Measurements from ENCODE around the gene TEDDM1. TPM values are rescaled to one million over a fixed set of nuclear protein-coding genes. Genes with fewer than 3 reads are reported as not detected.

The TEDDM1 gene
- total and polyA plus RNA-seq, 4 donors = not detected

DNA sequence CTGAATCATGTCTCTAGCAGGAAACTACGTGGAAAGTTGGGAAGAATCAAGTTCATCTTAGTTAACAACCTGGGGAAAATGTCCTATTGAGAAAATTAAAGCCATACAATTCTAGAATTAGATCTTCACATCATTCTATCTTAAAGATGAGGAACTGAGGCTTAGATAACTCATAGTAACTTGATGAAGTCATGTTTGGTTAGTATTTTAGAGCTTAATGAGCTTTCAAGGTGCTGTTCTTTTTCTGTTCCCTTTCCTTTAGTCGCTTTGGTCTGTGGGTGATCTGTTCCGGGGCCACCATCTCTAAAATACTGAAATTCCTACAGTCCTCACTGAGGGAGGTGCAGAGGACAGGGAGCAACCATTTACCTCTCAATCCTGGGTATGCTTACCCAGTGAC, 4.6 kb downstream of the TEDDM1 start:
- H3K27me3 ChIP-seq (ENCODE audit: control insufficient read depth in 1 of 2, insufficient read depth in 2 of 2, low read length in 1 of 2) = no peaks in the 10 kb centered on the region
- ATAC-seq (ENCODE audit: low FRiP score) (no peak), DNase-seq (no peak)
- no peaks in the 10 kb centered on the region for H3K4me1 ChIP-seq (ENCODE audit: control insufficient read depth in 1 of 2, insufficient read depth in 2 of 2, low read length in 2 of 2)
- no peaks in the 10 kb centered on the region for H3K36me3 ChIP-seq (ENCODE audit: control insufficient read depth in 1 of 2, insufficient read depth in 2 of 2, low read length in 1 of 2)
- WGBS, 2 donors = 91 to 92% methylated on average over 3 of the region's 3 CpGs
- no peaks in the 10 kb centered on the region for H3K9me3 ChIP-seq (ENCODE audit: control insufficient read depth, low read length)
- no peak overlapping the region for H3K27ac ChIP-seq (ENCODE audit: low read depth in 1 of 2, low read length in 2 of 2)
- H3K4me3 ChIP-seq (ENCODE audit: low read length in 2 of 2) = no peak overlapping the region
- intact Hi-C loops (cut with DNase I) = loop anchor here (1.0 to 10.0 kb wide), 3 partner anchors 101 to 253 kb away; no protein-coding TSS in a partner anchor

DNA sequence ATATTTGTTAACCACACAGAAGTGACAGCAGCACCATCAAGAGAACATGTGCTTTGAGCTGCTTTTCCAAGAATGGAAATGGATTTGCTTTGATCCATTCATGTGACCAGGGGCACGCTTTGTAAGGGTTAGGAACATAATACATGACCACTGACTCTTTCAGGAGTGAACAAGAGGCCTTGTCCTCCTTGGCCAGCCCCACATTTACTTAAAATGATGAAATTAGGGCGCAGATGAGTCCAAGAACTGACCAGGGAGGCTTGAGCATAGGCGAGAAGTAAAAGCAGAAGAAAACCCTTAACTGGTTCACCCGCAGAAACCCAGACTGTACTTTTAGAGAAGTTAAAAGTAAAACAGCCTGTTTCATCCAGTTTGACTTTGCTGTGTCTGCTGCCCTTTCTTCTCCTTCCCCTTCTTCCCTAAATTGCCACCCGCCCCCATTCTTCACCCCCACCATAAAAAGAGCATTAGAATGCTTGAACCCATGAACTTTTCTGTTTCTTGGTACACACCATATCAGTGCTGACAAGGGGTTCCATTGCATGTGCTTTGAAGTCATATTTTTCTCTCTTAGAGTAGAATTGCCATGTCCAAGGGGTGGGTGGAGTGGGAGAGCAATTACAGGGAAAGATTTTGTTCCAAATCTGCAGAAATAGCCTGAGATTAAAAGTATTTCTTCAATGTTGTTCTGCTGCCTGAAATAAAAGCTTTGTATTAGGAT, 6.3 kb downstream of the TEDDM1 start:
- no peak overlapping the region for H3K27ac ChIP-seq (ENCODE audit: low read depth in 1 of 2, low read length in 2 of 2)
- intact Hi-C loops (cut with DNase I) = loop anchor here in 1 of 2 donors (10.0 kb wide), 1 partner anchor 99 kb away; no protein-coding TSS in a partner anchor
- H3K4me1 ChIP-seq (ENCODE audit: control insufficient read depth in 1 of 2, insufficient read depth in 2 of 2, low read length in 2 of 2) = no peaks in the 10 kb centered on the region
- no peak overlapping the region for H3K4me3 ChIP-seq (ENCODE audit: low read length in 2 of 2)
- H3K9me3 ChIP-seq (ENCODE audit: control insufficient read depth, low read length) = no peaks in the 10 kb centered on the region
- H3K36me3 ChIP-seq (ENCODE audit: control insufficient read depth in 1 of 2, insufficient read depth in 2 of 2, low read length in 1 of 2) = no peaks in the 10 kb centered on the region
- no peaks in the 10 kb centered on the region for H3K27me3 ChIP-seq (ENCODE audit: control insufficient read depth in 1 of 2, insufficient read depth in 2 of 2, low read length in 1 of 2)
- ATAC-seq (ENCODE audit: low FRiP score) (no peak), DNase-seq (no peak)
- 76 to 77% methylated on average over 5 of the region's 5 CpGs for WGBS, 2 donors

DNA sequence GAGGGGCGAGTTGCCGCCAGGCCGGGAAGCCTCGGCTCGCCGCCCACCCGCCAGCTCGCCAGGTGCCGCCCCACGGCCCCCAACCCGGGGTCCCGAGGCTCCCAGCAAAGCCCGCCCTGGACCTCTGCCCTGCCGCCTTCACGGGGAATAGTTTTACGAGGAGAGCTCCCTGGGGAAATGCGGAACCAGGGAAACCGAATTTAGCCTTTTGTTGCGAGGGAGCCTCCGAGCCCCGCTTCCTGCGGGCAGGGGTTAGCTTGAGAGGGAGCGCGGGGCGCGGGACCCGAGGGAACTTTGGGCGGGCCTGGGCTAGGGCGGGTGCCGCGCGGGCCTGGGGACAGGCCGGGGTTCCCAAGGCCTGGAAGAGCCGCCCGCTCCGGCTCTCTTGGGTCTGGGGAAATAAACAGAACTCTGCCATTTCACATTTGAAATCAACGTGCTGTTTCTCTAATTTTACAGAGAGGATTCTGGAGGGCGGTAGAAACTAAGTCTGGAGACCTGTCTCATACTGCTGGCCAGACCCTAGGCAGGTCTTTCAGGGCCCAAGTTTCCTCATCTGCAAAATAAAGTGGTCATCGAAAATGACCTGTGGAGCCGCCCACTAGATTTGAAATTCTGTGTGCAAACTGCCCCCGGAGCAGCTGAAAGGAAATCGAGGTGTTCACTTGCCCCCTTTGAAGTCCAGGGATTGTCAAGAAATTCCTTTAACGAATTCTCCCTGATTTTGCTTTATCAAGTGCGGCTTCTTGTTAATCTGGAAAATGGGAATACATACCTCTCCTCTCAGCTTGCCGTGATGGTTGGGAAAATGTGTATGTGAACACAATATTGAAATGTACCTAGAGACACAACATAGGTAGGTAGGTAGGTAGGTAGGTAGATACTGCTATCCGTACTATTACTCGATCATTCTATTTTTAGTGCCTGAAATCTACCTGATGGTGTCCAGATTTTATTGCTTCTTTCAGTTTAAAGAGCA, 8.1 kb downstream of the TEDDM1 start:
- peaks cover 0 to 2% of the 10 kb centered on the region in 2 donors for H3K36me3 ChIP-seq (ENCODE audit: control insufficient read depth in 1 of 2, insufficient read depth in 2 of 2, low read length in 1 of 2)
- intact Hi-C loops (cut with DNase I) = loop anchor here in 1 of 2 donors (10.0 kb wide), 1 partner anchor 98 kb away; no protein-coding TSS in a partner anchor
- ATAC-seq (ENCODE audit: low FRiP score) = peak; percentile 31
- H3K27ac ChIP-seq (ENCODE audit: low read depth in 1 of 2, low read length in 2 of 2) = peak overlapping the region; percentile 36 to 63
- DNase-seq = peak; percentile 77 to 85
- no peaks in the 10 kb centered on the region for H3K4me1 ChIP-seq (ENCODE audit: control insufficient read depth in 1 of 2, insufficient read depth in 2 of 2, low read length in 2 of 2)
- H3K9me3 ChIP-seq (ENCODE audit: control insufficient read depth, low read length) = no peaks in the 10 kb centered on the region
- no peaks in the 10 kb centered on the region for H3K27me3 ChIP-seq (ENCODE audit: control insufficient read depth in 1 of 2, insufficient read depth in 2 of 2, low read length in 1 of 2)
- peak overlapping the region; percentile 87 to 96 for H3K4me3 ChIP-seq (ENCODE audit: low read length in 2 of 2)
- WGBS, 2 donors = 18 to 22% methylated on average over 40 to 47 of the region's 47 CpGs

DNA sequence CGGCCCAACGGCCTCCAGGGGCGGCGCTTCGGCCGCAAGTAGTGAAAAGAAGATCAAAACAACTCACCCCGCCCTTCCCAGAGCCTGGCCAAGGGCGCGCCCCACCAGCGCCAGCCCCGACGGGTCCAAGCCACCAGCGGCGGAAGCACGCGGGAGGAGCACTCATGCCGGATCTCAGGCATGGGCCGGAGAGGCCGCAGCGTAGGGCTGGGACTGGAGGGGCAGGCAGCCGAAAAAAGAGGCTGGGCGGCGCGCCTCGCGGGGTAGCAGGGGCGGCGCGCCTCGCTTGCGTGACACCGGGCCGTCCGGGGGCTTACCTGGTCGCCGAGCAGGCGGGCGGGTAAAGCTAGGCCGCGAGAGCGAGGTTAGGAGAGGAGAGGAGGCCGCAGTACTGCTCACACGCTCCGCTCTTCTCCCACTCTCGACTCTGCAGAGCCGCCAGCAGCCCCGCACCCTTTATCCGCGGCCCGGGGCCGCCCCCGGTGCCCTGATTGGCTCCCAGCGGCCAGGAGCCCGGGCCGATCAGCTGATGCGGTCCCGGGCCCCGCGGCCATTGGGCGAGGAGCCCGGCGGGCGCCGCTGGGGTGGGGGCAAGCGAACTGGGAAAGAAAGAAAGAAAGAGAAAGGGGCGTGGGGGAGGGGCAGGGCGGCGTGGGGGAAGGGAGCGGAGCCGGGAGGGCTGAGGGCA, 9.0 kb downstream of the TEDDM1 start, which contains the start of gene GLUL:
Gene GLUL (minus strand): TSS at position 429 of the 688 bp plus-strand sequence. CDS start 3,053 bp downstream, outside the sequence.
- 0 to 1% methylated on average over 63 to 70 of the region's 70 CpGs for WGBS, 2 donors
- intact Hi-C loops (cut with DNase I) = loop anchor here in 1 of 2 donors (2.0 to 10.0 kb wide), 2 partner anchors 43 to 97 kb away; no protein-coding TSS in a partner anchor
- no peaks in the 10 kb centered on the region for H3K4me1 ChIP-seq (ENCODE audit: control insufficient read depth in 1 of 2, insufficient read depth in 2 of 2, low read length in 2 of 2)

DNA sequence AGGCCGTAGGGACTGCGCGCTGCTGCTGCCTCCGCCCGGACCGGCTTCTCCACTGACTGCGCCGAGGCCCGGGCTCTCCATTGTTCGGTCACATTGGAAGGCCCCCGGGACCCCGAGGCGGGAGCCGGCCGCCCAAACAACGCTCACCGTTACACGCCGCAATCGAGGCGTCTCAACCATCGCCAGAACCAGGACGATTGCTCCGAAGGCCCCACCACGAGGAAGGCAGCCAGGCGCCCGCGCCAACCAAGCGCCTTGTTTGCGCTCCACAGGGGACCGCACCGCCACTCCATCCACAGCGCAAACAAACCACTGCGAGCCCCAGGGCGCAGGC, 9.5 kb downstream of the TEDDM1 start:
- Histone ChIP-seq H3K36me3 (ENCODE audit: control insufficient read depth in 1 of 2, insufficient read depth in 2 of 2, low read length in 1 of 2) (peaks cover 3 to 7% of the 10 kb centered on the region in 2 donors), H3K4me3 (ENCODE audit: low read length in 2 of 2) (peak overlapping the region; percentile 87 to 96), H3K9me3 (ENCODE audit: control insufficient read depth, low read length) (no peaks in the 10 kb centered on the region), H3K4me1 (ENCODE audit: control insufficient read depth in 1 of 2, insufficient read depth in 2 of 2, low read length in 2 of 2) (no peaks in the 10 kb centered on the region), H3K27ac (ENCODE audit: low read depth in 1 of 2, low read length in 2 of 2) (peak overlapping the region; percentile 36 to 63), H3K27me3 (ENCODE audit: control insufficient read depth in 1 of 2, insufficient read depth in 2 of 2, low read length in 1 of 2) (no peaks in the 10 kb centered on the region)
- WGBS, 2 donors = 0 to 1% methylated on average over 28 to 35 of the region's 35 CpGs
- DNase-seq (no peak), ATAC-seq (ENCODE audit: low FRiP score) (peak; percentile 9)
- intact Hi-C loops (cut with DNase I) = loop anchor here in 1 of 2 donors (2.0 to 10.0 kb wide), 2 partner anchors 42 to 96 kb away; no protein-coding TSS in a partner anchor

More for the DNA sequence above, 9.0 kb downstream of the TEDDM1 start, which contains the start of gene GLUL:
- H3K36me3 ChIP-seq (ENCODE audit: control insufficient read depth in 1 of 2, insufficient read depth in 2 of 2, low read length in 1 of 2) = peaks cover 3 to 4% of the 10 kb centered on the region in 2 donors
- peak within 1 kb of the TSS; percentile 36 to 63 for H3K27ac ChIP-seq (ENCODE audit: low read depth in 1 of 2, low read length in 2 of 2)
- no peaks in the 10 kb centered on the region for H3K9me3 ChIP-seq (ENCODE audit: control insufficient read depth, low read length)
- DNase-seq (peak; percentile 96 to 97), ATAC-seq (ENCODE audit: low FRiP score) (peak; percentile 94)
- no peaks in the 10 kb centered on the region for H3K27me3 ChIP-seq (ENCODE audit: control insufficient read depth in 1 of 2, insufficient read depth in 2 of 2, low read length in 1 of 2)
- peak within 1 kb of the TSS; percentile 87 to 96 for H3K4me3 ChIP-seq (ENCODE audit: low read length in 2 of 2)

DNA sequence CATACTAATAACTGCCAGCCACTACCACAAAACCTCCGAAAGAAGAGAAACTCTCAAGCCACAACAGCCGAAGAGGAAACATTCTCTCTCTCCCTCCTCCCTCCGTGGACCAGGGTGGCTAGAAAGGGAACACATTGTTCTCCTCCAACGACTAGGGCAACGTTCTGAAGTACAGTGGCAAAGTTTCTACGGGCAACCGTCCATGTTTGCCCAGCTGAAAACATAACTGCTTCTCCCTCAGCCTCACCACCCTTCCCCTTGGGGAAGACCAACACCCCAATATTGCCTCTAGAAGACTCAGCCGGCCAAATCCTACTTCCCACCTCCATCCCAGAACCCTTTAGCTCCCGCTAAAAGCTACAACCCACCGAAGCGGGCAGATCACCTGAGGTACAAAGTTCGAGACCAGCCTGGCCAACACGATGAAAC, 10.8 kb downstream of the TEDDM1 start:
- Histone ChIP-seq H3K27ac (ENCODE audit: low read depth in 1 of 2, low read length in 2 of 2) (no peak overlapping the region), H3K4me1 (ENCODE audit: control insufficient read depth in 1 of 2, insufficient read depth in 2 of 2, low read length in 2 of 2) (no peaks in the 10 kb centered on the region), H3K27me3 (ENCODE audit: control insufficient read depth in 1 of 2, insufficient read depth in 2 of 2, low read length in 1 of 2) (no peaks in the 10 kb centered on the region), H3K4me3 (ENCODE audit: low read length in 2 of 2) (peak overlapping the region; percentile 87 to 96), H3K9me3 (ENCODE audit: control insufficient read depth, low read length) (no peaks in the 10 kb centered on the region), H3K36me3 (ENCODE audit: control insufficient read depth in 1 of 2, insufficient read depth in 2 of 2, low read length in 1 of 2) (peaks cover 12 to 17% of the 10 kb centered on the region in 2 donors)
- 1 to 3% methylated on average over 13 of the region's 13 CpGs for WGBS, 2 donors
- intact Hi-C loops (cut with DNase I) = loop anchor here in 1 of 2 donors (2.0 to 10.0 kb wide), 2 partner anchors 41 to 95 kb away; no protein-coding TSS in a partner anchor
- DNase-seq (no peak), ATAC-seq (ENCODE audit: low FRiP score) (no peak)

DNA sequence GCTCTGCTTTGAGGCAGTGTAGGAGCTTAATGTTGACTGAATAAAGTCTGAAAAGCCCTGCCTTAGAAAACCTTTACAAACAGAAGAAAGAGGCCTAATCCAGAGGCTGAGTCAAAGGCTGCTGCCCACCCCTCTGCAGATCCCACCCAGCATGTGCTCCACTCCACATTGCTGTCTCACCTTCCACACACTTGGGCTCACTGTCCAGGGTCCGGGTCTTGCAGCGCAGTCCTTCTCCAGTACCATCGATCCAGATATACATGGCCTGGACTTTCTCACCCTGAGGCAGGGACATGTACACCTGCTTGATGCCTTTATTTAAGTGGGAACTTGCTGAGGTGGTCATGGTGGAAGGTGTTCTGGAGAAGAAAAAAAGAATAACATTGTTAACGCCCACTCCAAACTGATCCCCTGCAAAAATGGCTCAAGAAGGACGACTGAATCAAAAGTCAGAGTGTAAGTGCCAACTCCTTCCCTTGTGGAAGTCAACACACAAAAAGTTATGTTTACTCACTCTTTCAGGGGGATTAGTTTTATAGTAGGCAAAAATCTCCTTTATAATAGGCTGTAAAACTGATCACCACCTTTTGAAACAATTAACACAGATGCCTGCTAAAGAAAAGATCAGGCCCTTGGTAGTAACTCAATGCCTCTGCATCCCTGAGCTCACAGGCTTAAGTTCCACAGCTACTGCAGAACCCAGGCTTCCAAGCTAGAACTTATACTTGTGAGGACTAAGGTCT, 11.9 kb downstream of the TEDDM1 start:
- DNase-seq = no peak
- H3K4me1 ChIP-seq (ENCODE audit: control insufficient read depth in 1 of 2, insufficient read depth in 2 of 2, low read length in 2 of 2) = no peaks in the 10 kb centered on the region
- intact Hi-C loops (cut with DNase I) = no loop called here
- H3K36me3 ChIP-seq (ENCODE audit: control insufficient read depth in 1 of 2, insufficient read depth in 2 of 2, low read length in 1 of 2) = peaks cover 18 to 28% of the 10 kb centered on the region in 2 donors
- ATAC-seq (ENCODE audit: low FRiP score) = no peak
- H3K9me3 ChIP-seq (ENCODE audit: control insufficient read depth, low read length) = no peaks in the 10 kb centered on the region
- H3K4me3 ChIP-seq (ENCODE audit: low read length in 2 of 2) = peak overlapping the region; percentile 87 to 96
- WGBS, 2 donors = 72 to 73% methylated on average over 5 of the region's 5 CpGs
- no peak overlapping the region for H3K27ac ChIP-seq (ENCODE audit: low read depth in 1 of 2, low read length in 2 of 2)
- H3K27me3 ChIP-seq (ENCODE audit: control insufficient read depth in 1 of 2, insufficient read depth in 2 of 2, low read length in 1 of 2) = no peaks in the 10 kb centered on the region

Measured in aorta (tissue), 5 donors.